ENCODE results near the gene TTC3.
"Not testable (repeated sequence)": the region's sequence is repeated elsewhere in the genome, so short reads cannot be mapped to it uniquely, and the experiment has no call there.

The TTC3 gene

DNA sequence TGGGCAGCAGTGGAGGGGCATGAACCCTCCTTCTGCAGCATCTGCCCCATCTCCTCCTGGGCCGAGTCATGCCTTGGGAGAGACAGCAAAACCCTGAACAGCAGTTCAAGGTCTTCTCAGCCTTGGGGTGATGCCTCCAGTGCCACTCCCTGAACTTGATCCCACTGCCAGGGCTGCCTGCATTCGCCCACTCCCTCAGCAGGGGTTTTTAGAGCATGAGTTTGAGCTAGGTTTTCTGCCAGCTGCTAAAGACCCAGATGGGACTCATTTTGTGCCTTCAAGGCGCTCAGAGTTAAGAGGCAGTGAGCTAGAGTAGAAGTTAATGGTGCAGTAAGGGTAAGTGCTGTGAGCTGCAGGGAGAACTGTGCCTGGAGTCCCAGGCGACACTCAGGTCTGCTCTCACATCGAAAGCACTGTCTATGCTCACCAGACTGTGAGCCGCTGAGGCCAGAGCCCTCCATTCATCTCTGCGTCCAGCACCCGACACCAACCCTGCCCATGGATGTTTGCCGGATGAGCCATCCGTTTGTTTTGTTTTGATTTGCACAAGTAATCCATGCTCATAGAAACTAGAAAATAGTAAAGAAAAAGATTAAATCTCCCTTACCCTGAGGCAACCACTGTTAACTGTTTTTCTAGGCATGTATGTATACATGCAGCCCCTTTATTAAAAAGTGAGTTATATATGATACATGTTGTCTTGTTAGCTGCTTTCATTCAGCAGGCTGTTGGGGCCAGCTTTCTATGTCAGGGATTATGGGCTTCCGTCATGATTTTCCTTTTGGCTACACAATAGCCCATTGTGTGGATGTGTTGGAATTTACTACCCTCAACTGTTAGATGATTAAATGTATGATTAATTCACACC lies 126.2 kb downstream of the TTC3 start:
- no peak for DNase-seq (ENCODE audit: low read depth)

DNA sequence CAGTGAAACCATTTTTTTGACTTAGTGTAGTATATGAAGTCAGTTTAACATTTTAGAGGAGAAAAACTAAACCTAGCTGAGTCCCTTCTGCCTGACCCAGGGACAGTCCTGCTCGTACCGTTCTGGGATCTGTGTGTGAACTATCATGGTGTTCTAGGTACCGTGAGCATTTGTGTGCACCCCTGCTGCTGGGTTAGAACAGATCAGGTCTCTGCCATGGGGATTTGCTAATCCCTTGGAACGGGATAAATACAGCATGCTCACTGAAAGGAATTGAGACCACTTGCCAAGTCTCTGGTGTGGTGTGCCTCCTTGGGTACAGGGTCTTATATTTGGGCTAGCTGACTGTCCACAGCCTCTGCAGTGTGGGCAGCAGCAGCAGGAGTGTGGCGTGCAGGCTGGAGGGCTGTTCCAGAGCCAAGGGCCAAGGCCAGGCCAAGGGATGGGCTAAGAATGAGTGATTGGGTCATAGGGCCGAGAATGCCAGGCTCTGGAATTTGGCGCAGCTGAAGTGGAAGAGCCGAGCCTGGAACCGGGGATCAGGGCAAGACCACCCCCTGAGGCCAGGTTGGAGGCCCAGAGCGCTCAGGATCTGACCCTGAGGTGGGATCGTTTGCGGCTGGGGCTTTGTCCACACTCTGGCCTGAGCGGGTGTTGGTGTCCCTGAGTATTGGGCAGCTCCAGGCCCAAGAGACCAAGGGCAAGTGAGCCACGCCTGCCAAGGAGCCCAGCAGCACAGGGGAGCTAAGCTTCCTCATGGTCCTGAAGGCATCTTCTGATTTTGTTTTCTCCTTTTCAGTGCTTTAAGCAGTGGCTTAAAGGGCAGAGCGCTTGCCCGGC lies 127.8 kb downstream of the TTC3 start:
- DNase-seq (ENCODE audit: low read depth): no peak

DNA sequence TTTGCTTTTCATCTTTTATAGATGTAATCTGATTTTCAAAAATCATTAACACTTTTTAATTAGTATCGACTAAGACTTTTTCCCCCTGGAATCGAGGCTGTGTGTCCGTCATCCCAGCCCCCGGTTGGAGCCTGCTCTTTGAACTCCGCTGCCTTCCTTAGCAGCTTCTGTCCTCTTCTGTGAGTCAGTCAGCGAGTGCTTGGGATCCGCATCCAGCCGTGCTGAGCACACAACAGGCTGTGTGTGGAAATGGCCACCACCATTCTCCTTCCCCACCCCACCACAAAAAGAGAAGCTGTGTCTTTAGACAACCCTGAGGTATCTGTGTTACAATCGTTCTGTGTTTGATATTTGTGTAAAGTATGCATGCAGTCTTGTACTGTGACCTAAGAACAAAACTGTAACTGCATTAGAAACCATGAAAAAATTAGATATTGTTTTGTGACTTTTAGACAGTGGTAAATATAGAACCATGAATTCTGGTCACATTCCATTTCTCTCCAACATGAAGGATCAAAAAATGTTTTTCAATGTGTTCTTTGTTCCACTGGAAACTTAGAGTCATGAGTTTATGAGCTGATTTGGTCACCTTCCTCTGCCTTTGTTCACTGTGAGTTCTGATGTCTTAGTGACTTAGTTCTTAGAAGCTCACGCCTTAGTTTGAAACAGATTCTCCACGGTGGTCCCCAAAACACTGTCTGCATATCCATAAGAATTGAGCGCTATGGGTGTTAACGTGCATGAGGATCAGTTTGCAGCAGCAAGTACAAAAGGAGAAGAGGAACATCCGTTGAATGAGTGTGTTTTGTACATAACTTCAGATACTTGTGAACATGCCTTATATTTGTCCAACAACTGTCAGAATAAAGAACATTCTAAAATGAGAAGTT lies 129.4 kb downstream of the TTC3 start:
- DNase-seq (ENCODE audit: low read depth): no peak

GRCh38 chr21:37204580-37204979 lies 131.5 kb downstream of the TTC3 start:
- no peak for DNase-seq (ENCODE audit: low read depth)

GRCh38 chr21:37206496-37206895 lies 133.4 kb downstream of the TTC3 start:
- DNase-seq (ENCODE audit: low read depth): no peak

GRCh38 chr21:37207441-37208009 lies 134.5 kb downstream of the TTC3 start:
- DNase-seq (ENCODE audit: low read depth): no peak

GRCh38 chr21:37208056-37208721 lies 135.1 kb downstream of the TTC3 start:
- DNase-seq (ENCODE audit: low read depth): peak; percentile 15

DNA sequence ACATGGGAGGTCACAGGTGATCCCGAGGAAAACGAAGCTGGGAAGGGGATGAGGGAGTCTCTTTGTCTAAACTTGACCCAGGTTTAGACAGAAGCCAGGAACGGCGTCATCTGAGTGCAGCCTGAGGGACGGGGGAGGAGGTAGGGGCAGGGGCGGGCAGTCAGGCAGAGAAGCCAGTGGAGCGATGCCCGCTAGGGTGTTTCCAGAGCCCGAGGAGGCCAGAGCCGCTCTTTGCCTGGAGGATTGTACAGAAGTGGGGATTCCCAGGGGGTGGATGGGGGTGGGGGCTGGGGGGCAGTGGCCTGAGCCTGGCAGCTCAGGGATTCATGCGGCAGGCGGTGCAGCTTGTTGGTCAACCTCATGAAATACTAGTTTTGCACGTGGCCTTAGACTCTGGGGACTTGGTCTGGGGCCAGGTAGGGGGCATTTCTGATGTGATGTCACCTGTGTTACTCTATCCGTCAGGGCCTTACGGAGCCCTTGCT lies 135.7 kb downstream of the TTC3 start:
- no peak for DNase-seq (ENCODE audit: low read depth)

GRCh38 chr21:37210130-37210529 lies 137.1 kb downstream of the TTC3 start:
- no peak for DNase-seq (ENCODE audit: low read depth)

DNA sequence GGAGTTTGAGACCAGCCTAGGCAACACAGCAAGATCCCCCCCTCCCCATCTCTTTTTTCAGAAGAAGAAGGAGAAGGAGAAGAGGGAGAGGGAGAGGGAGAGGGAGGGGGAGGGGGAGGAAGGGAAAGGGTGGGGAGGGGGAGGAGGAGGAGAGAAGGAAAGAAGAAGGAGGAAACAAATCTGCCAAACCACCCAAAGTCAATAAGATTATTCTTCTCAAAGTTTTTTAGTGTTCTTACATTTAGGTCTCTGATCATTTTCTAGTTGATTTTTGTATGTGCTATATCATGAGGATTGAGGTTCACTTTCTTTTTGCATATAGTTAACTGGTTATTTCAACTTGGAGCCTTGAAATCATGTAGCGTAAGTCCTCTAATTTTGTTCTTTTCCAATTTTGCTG lies 137.7 kb downstream of the TTC3 start:
- no peak for DNase-seq (ENCODE audit: low read depth)

- no peak for DNase-seq (ENCODE audit: low read depth)
Measured at GRCh38 chr21:37214952-37215351, 141.9 kb downstream of the TTC3 start.

- DNase-seq (ENCODE audit: low read depth): no peak
Measured at GRCh38 chr21:37219761-37220432, 146.8 kb downstream of the TTC3 start.

DNA sequence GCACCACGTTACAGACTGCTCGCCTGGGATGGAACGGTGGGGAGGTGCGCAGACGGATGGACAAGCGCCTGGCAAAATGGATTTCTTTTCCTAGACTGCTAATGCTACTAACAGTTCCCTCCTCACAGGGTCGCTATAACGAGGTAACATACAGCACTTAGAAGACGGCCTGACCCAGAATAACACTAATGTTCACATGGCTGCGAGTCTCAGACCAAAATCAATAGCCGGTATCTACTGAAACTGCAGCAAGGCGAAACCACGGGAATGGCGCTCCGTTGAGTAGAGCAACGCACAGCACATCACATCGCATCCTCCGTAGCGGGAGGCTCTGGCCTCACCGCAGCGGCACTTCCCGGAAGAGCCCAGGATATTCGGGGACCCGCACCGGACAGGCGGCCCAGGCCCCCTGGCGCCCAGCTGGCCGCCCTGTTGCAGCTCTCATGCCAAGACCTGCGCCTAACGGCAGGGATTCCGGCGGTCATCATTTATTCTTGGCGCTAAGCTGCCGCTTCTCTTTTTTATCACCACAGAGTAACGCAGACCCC lies 147.5 kb downstream of the TTC3 start:
- no peak for DNase-seq (ENCODE audit: low read depth)

DNA sequence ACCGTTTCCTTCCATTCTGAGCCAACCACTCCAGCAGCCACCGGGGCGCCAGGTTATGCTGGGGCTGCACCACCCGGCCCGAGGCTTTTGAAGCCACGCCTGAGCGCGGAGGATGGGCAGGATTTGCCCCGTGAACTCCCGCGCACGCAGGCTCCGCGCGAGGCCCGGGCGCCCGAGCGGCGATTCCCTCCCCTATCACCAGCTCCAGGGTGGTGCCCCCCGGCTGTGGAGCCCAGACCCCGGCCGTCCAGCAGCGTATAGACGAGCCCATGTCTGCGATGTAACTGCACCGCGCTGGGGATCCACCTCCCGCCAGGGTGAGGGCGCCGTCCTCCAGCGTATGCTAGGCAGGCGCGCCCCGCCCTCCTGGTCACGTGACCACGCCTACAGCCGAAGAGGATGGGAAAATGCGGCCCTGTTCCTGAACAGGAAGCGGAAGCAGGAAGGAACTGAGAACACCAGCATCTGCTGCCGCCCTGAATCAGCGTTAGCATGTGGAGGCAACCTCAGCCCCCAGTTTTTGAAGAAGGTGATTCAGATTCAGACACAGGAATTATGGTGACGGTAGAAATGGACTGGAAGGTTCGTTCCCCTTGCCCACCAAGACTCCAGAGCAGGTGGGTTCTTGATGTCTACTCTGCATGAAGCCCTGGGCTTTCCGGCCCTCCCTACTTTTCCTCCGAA lies 148.1 kb downstream of the TTC3 start:
- DNase-seq (ENCODE audit: low read depth): peak; percentile 96

DNA sequence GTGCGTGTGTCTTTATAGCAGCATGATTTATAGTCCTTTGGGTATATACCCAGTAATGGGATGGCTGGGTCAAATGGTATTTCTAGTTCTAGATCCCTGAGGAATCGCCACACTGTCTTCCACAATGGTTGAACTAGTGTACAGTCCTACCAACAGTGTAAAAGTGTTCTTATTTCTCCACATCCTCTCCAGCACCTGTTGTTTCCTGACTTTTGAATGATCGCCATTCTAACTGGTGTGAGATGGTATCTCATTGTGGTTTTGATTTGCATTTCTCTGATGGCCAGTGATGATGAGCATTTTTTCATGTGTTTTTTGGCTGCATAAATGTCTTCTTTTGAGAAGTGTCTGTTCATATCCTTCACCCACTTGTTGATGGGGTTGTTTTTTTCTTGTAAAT lies 149.2 kb downstream of the TTC3 start:
- DNase-seq (ENCODE audit: low read depth): not testable (repeated sequence)

DNA sequence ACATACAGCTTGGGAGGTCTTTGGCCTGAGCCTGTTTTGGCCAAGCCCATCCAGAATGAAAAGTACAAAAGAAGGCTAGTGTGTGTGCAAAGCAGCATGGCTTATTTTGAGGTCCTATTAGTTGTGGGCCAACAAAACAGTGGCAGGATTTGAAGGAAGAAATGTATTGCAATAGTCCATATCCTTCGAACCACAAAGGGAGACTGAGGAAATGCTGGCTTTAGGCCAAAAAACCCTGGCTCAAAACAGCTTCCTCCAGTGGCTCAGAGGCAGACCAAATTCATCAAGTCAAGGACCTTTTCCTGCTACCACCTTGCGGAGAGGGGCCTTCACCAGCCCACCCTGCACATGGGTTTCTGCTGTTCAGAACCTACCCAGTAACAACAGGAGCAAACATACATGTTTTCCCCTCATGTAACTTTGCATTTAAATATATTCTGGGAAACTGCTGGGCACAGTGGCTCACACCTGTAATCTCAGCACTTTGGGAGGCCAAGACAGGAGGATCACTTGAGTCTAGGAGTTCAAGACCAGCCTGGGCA lies 150.8 kb downstream of the TTC3 start:
- DNase-seq (ENCODE audit: low read depth): no peak

DNA sequence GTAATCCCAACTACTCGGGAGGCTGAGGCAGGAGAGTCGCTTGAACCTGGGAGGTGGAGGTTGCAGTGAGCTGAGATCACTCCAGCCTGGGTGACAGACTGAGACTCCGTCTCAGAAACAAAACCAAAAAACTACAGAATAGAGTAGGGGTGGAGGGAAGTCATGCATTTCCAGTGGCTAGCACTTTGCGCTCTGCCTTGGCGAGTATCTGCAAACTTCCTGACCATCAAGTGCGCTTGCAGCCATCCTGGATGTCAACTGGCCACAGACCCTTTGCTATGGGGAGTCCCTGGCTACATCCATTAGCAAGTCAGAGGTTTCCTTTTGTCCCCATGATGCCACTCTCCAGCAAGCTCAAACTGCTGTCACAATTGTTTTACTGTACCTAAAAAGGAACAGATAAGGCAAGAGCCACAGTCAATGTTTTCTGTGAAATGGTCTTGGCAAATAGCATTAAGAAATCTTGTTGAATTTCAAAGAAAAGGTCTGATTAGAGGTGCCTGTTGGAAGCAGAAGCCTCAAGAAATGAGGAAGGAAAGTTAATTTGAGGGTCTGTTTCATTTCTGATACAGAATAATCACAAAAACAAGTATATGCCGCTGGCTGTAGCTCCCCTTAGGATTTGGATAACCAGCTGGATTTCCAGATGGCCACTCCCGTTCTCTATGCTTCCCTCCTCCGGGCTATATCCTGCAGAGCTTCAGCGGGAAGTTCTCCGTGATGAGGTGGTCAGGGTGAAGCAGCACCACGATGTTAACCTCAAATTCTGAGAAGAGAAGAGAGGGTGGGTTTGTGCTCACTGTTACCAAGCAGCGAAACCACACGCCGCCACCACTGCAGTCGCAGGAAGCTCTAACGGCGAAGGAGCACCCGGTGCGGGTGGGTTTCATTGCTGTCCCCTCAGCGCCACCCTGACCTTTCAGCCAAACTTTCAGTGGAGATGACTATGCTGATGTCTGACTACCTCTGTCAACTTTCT lies 152.1 kb downstream of the TTC3 start:
- DNase-seq (ENCODE audit: low read depth): peak; percentile 50

Measured in stimulated activated CD8-positive, alpha-beta memory T cell treated with anti-CD3 and anti-CD28 coated beads, Interleukin-4, amount 100 ng/mL, for 24 hours (primary cell).